ENCODE results near the gene PTPRD.

The PTPRD gene

DNA sequence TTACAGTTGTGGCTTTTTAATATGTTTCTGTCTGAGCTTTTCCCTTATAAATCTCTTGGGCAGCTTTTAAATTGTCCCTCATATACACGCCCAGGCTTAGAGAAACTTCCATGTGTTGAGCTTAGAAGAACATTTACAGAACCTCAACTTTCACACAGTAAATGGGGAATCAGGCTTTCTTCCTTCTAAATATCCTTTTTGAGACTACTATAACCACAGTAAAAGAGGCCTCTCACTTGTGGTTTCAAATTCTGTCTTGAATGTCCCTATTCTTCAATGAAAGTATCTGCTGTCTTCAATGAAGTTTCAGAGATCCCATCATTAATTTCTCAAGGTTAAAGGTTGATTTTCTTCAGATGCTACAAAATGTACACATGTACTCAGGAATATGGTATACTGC is 2224.7 kb downstream of the PTPRD start:
- DNase-seq (ENCODE audit: low read depth in 2 of 2), result no peak

DNA sequence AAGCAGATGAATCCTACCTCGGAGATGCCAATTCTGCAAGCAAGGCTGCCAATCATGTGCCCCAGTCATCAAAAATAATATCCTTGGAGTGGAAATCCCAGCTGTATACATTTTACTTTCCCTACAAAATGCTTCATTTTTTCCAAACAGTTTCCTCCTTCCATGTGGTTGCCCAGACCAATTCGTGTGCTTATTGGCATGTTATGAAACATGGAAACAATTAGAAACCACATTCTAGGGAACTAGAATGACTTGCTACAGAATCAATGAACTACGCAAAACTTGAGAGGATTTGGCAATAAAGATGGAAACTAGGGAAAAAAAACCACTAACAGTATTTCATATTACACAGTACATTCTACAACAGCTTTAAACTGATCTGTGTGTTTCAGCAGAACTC is 2228.7 kb downstream of the PTPRD start:
- no peak for DNase-seq (ENCODE audit: low read depth in 2 of 2)

DNA sequence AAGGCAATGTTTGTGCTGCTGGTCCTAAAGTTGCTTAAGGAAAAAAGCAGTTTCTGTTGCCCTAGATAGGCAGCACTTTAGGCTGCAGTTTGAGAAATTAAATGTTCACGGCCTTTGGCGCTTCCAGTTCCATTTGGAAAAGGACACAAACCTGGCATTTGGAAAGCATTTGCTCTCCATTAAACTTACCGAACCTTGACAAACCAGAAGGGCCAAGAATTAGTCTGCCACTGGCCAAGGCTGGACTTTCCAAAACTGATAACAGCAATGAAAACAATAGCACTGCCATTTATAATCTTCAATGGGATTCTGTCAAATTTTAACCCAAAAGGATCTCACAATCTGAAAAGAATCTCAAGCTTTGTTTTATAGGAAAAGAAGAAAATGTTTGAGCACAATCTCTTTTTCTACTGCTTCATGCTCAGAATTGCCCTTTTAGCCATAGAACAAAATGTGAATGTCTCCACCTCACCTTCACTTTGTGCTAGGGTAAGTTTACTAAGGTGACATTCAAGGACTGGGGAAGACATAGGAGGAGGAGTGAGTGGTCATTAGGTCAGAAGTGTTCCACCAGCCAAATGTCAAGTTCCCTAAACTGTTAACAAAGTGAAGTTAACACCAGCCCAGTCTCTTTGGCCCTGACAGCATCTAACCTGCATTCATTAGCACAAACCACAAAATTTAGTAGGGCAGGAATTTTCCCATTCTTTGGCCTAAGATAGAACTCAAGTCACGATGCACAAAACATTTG is 2229.8 kb downstream of the PTPRD start:
- DNase-seq (ENCODE audit: low read depth in 2 of 2), result no peak

DNA sequence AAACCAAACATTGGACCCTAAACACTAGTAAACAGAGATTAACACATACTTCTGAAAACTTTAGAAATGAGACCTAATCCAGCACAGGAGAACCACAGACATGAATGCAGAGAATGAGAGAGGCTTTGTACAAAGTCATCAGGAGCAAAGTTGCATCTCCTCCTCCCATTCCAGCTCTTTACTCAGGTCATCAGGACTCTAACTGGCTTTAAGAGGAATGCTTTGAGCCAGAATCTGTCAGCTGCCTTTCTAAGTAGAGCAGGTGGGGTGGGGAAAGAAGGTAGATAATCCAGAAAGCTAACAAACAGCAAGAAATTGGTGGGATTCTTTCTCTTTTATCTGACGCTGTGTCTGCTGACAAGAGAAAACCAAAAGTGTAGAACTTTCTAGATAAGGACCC is 2230.5 kb downstream of the PTPRD start:
- DNase-seq (ENCODE audit: low read depth in 2 of 2), result no peak

DNA sequence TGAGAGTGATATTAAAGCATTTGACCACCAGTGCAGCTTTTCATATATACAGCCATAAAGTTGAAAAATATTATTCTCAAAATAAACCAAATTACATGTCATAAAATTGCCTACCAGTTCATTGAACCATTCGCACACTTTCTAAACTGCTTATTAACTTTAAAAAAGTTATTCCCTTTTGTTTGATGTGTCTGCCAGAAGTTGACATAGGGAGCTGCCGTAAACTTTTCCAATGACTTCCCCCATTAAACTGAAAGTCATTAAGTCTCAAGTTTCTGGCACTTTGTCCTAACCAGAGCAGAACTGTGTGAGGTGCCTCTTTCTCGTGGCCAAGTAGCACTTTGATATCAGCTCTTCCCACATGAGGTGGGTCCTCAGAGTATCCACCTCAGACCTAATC is 2231.2 kb downstream of the PTPRD start:
- no peak for DNase-seq (ENCODE audit: low read depth in 2 of 2)

DNA sequence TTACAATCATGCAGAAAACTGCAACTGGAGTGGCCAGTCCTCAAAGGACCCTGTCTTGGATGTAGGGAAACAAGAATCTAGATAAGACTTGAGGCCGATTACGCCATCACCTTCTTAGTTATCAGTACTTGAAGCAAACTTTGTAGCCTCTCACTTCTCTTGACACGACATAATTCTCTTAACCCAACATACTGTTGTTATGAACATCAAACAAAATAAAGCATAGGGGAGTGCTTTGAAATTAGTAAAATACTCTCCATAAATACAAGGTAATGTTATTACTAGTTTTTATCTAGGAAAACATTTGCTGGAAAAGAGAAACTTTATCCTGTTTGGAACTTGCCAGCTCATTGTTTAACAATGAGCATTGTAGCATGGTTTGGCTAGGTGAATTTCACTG is 2238.3 kb downstream of the PTPRD start:
- no peak for DNase-seq (ENCODE audit: low read depth in 2 of 2)

DNA sequence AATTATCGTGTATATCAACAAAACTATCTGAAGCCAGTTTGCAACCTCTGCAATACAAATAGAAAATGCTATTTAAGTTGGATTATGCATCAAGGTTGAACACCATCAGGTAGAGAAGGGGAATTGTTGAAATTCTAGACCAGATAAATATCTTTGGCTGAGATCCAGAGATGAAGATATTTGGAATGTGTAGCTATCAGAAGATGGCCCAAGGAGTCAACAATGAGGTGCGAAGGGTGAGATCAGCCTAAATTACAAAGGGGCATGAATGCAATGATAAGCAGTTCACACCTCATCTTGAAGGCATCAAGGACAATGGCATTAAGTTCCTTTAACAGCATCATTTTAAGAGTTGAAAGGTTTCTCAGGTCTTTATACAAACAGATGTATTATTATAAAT is 2241.1 kb downstream of the PTPRD start:
- DNase-seq (ENCODE audit: low read depth in 2 of 2), result no peak

DNA sequence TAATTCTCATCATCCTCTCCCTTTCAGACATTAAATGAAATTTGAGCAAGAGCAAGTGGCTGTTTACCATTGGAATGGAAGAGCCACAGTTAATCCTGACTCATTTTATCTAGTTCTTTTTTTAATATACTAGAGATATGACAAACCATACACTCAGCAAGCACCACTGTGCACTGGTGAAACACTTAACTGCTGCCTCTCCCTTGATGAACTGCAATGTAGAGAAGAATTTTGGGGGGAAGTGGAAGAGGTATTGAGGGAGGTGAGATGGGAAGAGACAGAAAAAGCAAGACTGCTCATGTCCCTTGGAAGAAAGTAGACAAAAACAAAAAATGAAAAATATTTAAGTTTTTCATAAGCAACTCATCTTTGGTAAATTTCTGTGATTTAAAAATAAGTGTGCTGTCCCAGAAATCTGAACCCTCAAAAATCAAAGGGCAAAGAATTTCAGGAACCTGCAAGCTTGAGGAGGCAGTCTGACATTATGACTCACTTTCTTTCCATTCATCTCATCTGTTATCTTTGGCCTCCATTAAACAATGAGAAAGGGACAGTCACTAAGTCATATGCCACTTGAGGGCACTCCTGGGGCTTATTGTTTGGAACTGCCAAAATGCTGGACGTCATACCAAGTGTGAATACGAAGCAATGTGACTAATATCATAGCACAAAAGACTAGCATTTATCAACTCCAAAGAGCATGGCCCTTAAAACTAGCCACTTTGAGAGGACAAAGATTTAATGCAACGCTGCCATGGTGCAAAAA is 2246.5 kb downstream of the PTPRD start:
- no peak for DNase-seq (ENCODE audit: low read depth in 2 of 2)

DNA sequence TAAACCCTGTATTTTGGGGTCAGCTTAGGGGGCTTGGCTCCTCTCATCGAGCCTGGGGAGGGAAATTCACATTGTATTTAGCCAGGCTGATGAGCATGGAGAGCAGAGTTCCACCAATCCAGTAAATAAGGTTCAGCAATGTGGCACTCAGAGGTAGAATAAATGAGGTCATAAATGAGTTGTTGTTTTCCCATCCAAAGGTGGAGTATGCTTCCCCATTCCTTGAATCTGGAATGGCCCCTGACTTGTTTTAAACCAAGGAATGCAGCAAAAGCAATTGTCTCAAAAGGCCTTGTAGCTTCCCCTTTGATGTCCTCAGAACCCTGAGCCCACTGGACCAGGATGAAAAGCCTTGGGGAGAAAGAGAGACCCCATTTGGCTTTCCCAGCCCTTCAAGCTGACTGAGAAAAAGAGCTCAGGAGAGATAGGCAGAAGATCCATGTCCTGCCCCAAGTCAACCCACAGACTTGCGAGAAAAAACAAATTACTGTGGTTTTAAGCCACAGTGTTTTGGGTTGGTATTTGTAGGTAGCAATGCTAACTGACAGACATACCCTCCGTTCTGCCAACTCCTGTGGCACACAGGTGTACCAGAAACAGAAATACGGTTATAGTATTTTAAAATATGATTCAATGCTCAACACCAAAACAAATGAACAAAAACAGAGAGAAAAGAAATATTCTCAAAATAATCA is 2247.2 kb downstream of the PTPRD start:
- no peak for DNase-seq (ENCODE audit: low read depth in 2 of 2)

DNA sequence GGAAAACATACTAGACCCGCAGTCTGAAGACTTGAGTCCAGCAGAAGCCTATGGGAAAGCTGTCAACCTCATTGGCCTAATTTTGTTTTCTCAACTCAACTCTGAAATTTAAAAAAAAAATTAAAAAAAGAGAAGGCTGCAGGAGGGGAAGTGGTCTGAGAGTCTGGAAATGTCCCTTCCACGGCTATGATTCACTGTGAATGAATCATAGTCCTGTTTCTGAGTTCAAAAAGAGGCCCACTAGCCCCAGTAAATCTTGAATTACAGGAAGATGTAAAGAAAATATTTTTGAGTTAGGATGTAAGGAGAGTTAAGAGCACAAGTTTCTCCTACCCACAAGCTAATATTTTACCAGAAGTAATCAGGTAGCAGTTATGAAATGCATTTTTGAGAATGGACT is 2247.8 kb downstream of the PTPRD start:
- DNase-seq (ENCODE audit: low read depth in 2 of 2), result no peak

DNA sequence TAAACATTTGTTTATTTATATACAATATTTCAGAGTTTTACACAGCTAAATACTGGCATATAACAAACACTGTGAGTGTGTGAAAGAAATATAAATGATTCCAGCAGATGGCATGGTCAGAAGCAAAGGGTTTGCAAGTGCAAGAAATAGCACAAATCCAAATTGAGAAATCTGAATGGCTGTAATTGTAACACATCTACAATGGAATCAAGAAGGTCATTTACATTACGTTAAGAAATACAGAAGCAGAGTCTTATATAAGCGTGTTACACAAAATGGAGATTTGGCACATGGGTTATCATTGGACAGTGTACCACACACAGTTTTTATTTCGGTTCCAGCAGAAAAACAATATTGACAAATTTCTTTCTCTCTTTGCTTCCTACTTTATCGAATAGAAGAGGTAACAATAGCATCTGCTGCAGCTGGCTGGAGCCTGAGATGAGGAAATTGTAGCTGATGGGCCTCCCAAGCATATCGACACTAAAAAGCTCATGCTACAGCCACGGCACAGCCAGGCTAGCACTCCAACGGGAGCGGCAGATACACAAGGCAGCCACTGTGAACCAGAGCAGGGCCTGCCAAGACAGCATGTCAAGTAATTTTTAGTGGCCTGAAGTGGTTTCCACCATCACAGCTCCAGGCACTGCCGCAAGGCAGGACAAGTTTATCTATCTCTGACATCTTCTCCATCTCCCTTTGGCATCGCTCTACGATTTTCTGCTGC is 2248.6 kb downstream of the PTPRD start:
- DNase-seq (ENCODE audit: low read depth in 2 of 2), result no peak

DNA sequence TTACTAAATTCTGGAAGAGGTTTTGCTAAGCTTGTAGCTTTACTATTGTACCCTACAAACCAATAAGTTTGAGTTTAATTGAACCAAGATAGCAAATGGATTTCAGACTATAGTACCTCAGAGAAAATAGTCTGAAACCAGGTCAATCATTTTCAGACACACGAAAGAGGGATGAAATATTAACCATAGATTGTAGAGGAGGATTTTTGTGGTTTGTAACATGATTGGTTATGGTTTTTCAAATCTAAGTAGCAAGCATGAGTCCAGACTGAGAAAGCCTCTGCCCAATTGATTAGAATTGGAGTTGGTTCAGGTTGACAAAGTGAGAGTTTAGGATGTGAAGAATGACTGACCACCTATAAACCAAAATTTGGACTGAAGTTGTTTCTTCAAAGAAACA is 2250.6 kb downstream of the PTPRD start:
- DNase-seq (ENCODE audit: low read depth in 2 of 2), result no peak

DNA sequence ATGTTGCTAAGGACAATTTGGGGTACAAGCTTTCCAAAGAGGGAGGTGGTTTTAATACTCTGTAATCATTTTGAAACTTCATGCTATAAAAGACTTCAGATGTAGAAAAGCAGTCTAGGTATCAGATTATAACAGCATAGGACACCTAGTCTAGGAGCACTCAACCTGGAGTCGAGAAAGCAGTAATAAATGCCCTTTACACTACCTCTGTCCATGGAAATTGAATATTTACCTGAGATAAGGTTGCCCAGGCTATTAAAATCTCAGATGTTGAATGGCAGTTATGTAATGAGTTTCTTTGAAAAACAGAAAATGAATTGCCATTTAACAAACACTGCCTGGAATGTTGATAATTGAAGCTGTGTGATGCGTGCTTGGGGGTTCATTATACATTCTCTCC is 2251.4 kb downstream of the PTPRD start:
- DNase-seq (ENCODE audit: low read depth in 2 of 2), result no peak

DNA sequence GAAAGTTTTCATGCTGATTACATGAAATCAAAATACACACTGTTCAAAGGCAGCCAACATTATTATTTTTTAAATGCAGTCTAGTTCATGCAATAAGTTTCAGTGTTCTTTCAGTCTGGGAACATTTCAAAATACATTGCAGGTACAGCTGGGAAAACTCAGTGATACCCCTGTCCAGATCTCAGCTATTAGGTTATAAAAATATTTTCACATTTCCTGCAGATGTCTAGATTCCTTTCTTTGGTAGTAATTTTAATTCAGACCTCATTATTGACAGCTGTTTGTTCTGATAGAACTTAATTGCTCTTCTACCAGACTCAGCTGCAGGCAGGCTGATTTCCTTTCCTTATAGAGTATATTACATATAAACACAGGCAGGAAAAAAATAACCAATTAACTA is 2256.4 kb downstream of the PTPRD start:
- DNase-seq (ENCODE audit: low read depth in 2 of 2), result no peak

DNA sequence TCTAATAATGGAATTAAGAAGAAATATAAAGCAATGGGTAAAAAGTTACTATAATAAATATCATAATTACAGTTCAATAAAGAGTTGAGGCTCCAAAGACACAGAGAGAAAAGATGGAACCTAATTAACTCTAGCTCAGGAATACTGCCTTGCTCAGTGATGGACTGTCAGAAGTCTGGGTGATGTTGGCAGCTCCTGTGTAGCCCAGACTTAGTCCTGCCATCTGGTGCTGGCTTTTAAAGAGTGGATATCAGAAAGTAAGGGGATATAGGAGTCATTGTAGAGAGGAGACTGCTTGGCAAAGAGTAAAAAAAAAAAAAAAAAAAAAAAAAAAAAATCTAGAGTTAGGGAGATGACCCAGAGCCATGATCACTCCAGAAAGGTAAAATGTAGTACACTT is 2261.4 kb downstream of the PTPRD start:
- no peak for DNase-seq (ENCODE audit: low read depth in 2 of 2)

DNA sequence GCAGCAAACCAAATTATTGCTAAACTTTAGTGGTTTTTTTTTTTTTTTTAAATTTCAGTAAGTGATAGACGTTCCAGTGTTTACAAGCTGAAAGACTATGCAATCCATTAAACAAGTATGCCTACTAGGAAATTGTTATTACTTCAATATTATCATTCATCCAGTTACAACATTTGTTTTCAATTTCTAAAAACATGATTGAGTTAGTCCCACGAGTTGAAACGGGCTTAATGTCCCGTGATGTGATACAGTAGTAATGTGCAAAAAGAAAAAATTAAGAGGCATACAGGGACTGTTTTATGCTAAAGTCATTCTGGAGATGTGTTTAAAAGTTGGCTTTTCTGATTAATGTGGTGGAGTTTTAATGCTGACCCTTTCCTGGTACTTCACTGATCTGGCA is 2262.9 kb downstream of the PTPRD start:
- no peak for DNase-seq (ENCODE audit: low read depth in 2 of 2)

DNA sequence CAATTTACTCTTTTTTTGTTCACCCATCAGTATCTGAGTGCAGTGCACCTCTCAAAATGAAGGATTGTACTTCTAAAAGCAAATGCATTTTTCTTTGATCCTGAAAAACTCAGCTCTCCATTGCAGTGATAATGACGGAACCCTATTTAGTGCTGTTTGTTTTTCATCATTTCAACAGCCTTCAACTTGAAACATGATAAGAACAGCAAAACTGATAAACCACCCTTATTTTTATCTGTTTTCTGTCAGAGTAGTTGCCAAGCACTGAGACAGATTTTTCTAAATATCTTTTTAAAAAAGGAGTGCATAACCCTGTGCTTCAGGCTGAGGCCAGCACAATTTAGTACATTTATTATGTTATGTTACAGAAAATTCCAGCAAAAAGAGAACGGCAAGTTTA is 2263.4 kb downstream of the PTPRD start:
- no peak for DNase-seq (ENCODE audit: low read depth in 2 of 2)

DNA sequence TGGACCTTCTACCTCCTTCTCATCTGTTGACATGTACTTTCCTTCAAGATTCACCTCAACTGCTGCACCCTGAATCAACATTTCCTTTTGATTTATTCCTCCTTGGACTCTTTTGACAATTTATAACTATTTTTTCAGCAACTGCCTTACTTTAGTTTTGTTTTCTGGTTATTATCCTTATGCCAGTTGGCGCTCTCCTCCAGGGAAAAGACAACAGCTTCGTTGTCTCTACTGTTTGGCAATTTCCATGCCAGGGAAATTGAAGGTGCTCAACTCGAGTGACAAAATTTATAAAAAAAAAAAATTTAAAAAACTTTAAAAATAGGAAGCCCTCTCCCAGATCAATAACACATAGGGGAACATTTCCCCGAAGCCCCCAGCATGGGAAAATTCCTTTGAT is 2264.0 kb downstream of the PTPRD start:
- no peak for DNase-seq (ENCODE audit: low read depth in 2 of 2)

DNA sequence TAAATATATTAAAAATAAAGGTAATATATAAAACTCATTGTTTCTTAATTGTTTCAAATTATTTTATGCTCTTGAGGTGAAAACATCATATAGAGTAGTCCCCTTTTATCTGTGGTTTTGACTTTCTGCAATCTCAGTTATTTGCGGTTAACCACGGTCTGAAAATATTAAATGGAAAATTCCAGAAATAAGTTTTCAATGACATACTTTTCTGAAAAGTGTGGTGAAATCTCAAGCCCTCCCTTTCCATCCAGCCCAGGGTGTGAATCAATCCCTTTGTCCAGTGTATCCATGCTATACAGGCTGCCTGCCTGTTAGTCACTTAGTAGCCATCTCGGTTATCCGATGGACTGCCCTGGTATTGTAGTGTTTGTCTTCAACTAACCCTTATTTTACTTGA is 2266.5 kb downstream of the PTPRD start:
- DNase-seq (ENCODE audit: low read depth in 2 of 2), result no peak

DNA sequence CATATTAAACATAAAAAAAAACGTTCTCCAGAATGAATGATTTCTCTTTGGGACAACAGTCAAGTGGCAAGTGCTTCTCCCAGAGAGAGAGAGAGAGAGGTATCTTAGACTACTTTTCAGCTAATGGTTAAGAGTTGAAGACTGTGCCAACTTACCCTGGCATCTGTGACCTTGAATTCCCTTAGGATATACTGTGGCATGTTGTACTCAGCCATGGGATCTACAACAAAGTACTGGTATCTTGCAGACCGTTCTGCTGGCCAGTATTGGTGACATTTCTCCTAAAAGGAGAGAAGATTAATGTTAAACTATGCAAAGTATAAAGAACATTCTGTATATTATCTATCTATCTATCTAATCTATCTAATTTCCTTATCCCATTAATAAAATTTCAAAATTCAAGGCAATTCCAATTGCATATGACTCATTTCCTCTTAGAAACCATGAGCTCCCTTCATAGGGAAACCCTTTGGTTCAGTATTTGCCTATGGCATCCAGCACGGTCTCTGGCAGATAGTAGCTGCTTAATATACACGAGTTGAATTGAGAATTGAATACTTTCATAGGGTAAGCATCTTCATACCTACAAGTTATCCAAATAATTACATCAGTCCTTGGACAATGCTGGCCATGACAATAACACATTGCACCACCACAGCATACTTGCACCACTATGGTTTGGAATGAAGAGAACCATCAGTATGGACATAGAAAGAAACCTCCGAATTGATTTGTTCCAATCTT is 2273.9 kb downstream of the PTPRD start:
- DNase-seq (ENCODE audit: low read depth in 2 of 2), result no peak

Measured in stimulated activated CD8-positive, alpha-beta memory T cell treated with anti-CD3 and anti-CD28 coated beads, Interleukin-15, amount 100 ng/mL, for 4 hours (primary cell).